Activated CD8-positive, alpha-beta T cell treated with anti-CD3 and anti-CD28 coated beads for 36 hours (primary cell): Measurements from ENCODE around the gene VENTX. TPM values are rescaled to one million over a fixed set of nuclear protein-coding genes. Genes with fewer than 3 reads are reported as not detected.
"Not testable (repeated sequence)": the region's sequence is repeated elsewhere in the genome, so short reads cannot be mapped to it uniquely, and the experiment has no call there.

ENCODE experiments used
- ATAC-seq: fragments of 200-7000 bp; cut with Tn5 transposase; one replicate; pipeline ENCODE4 v1.10.0; 2021; ENCODE audit warnings: mild to moderate bottlenecking, moderate library complexity
- CTCF ChIA-PET: fragments of 350-600 bp; sonication (Branson Sonifier 250); formaldehyde crosslinking; loops from one replicate; lab custom pipeline; 2021; ENCODE audit warnings: antibody characterized with exemption; lab: Charles Lee
- POLR2A ChIA-PET: fragments of 350-600 bp; sonication (Branson Sonifier 250); formaldehyde crosslinking; loops from one replicate; lab custom pipeline; 2021; ENCODE audit warnings: antibody characterized with exemption; lab: Charles Lee
- DNase-seq: peaks from one replicate; pipeline ENCODE4 v3.0.0-alpha.2; 2020
- H3K27ac Mint-ChIP-seq: one replicate; pipeline ENCODE4 v1.8.0; 2021; ENCODE audit warnings: mild to moderate bottlenecking, mixed read lengths
- H3K27me3 Mint-ChIP-seq: one replicate; pipeline ENCODE4 v1.8.0; 2021; ENCODE audit warnings: mixed read lengths
- H3K36me3 Mint-ChIP-seq: one replicate; pipeline ENCODE4 v1.8.0; 2021; ENCODE audit warnings: low read depth, mixed read lengths
- H3K4me1 Mint-ChIP-seq: one replicate; pipeline ENCODE4 v1.8.0; 2021; ENCODE audit warnings: low read depth, mixed read lengths
- H3K4me3 Mint-ChIP-seq: one replicate; pipeline ENCODE4 v1.8.0; 2021; ENCODE audit warnings: mild to moderate bottlenecking, moderate library complexity, mixed read lengths
- H3K9me3 Mint-ChIP-seq: one replicate; pipeline ENCODE4 v1.8.0; 2021; ENCODE audit warnings: mixed read lengths
- CTCF ChIP-seq: fragments of 200-600 bp; IDR thresholded peaks from one replicate; pipeline ENCODE4 v1.8.0; 2022; ENCODE audit warnings: antibody characterized with exemption, mild to moderate bottlenecking
- intact Hi-C: fragments of 100-400 bp; cut with micrococcal nuclease; formaldehyde crosslinking; loops from one replicate; pipeline ENCODE4 v1.10.0; 2022
- total RNA-seq, 2 experiments: library from RNA; stranded (reverse); gene quantifications; one replicate each; pipeline ENCODE4 v1.2.3, GENCODE V29; 2021

Gene VENTX
- total RNA-seq, 2 experiments from 2014 or later: 0.09 TPM; not detected in 1

- Mint-ChIP-seq H3K4me3 (peak overlapping the region; percentile 46), H3K27me3 (peaks cover 2% of the 10 kb centered on the region), H3K4me1 (peaks cover 58% of the 10 kb centered on the region), H3K27ac (no peak overlapping the region), H3K9me3 (no peaks in the 10 kb centered on the region), H3K36me3 (peaks cover 9% of the 10 kb centered on the region)
- CTCF ChIA-PET: interaction anchor here (0.9 to 2.2 kb wide), 3 partner anchors 13 to 67 kb away, joined by 3 to 6 read pairs (median 3); partner anchors contain the start of gene ADAM8
- no peak for TF ChIP-seq CTCF
- no peak for ATAC-seq
- POLR2A ChIA-PET: interaction anchor here (1.7 to 4.6 kb wide), 2 partner anchors 9 to 14 kb away, joined by 12 to 46 read pairs; partner anchors contain the start of gene ADAM8
- DNase-seq: no peak
- intact Hi-C loops: no loop called here
Observed at GRCh38 chr10:133262696-133263095, 25.0 kb downstream of the VENTX start.

- intact Hi-C loops: no loop called here
- Mint-ChIP-seq H3K27me3 (peaks cover 2% of the 10 kb centered on the region), H3K4me3 (no peak overlapping the region), H3K27ac (no peak overlapping the region), H3K4me1 (peaks cover 49% of the 10 kb centered on the region), H3K9me3 (no peaks in the 10 kb centered on the region), H3K36me3 (peaks cover 9% of the 10 kb centered on the region)
- DNase-seq (no peak), ATAC-seq (no peak)
- ChIA-PET POLR2A (interaction anchor here (1.7 to 4.6 kb wide), 2 partner anchors 8 to 13 kb away, joined by 12 to 46 read pairs; partner anchors contain the start of gene ADAM8), CTCF (interaction anchor here (1.1 to 2.2 kb wide), 3 partner anchors 12 to 120 kb away, joined by 3 to 6 read pairs (median 4); partner anchors contain the start of gene ADAM8)
- no peak for TF ChIP-seq CTCF
Observed at GRCh38 chr10:133263674-133264073, 26.0 kb downstream of the VENTX start.

GRCh38 chr10:133264461-133264860 is 26.8 kb downstream of the VENTX start:
- DNase-seq: peak; percentile 30
- Mint-ChIP-seq H3K4me3 (no peak overlapping the region), H3K36me3 (peaks cover 9% of the 10 kb centered on the region), H3K9me3 (no peaks in the 10 kb centered on the region), H3K4me1 (peaks cover 43% of the 10 kb centered on the region), H3K27ac (no peak overlapping the region), H3K27me3 (no peaks in the 10 kb centered on the region)
- POLR2A ChIA-PET: interaction anchor here (4.6 kb wide), 1 partner anchor 12 kb away, joined by 46 read pairs; the partner anchor contains the start of gene ADAM8
- intact Hi-C loops: no loop called here
- no peak for ATAC-seq
- CTCF ChIA-PET: interaction anchor here (1.1 to 2.2 kb wide), 3 partner anchors 11 to 121 kb away, joined by 3 to 6 read pairs (median 4); partner anchors contain the start of gene ADAM8
- no peak for TF ChIP-seq CTCF

GRCh38 chr10:133265052-133265451 is 27.4 kb downstream of the VENTX start:
- H3K9me3 Mint-ChIP-seq, CTCF ChIA-PET, DNase-seq, ATAC-seq, H3K27ac Mint-ChIP-seq, H3K27me3 Mint-ChIP-seq, intact Hi-C loops, H3K4me3 Mint-ChIP-seq, H3K36me3 Mint-ChIP-seq: not testable (repeated sequence)
- POLR2A ChIA-PET: interaction anchor here (1.0 kb wide), 1 partner anchor 15 kb away, joined by 3 read pairs; no protein-coding TSS in a partner anchor
- peaks cover 37% of the 10 kb centered on the region for H3K4me1 Mint-ChIP-seq

- intact Hi-C loops: no loop called here
- Mint-ChIP-seq H3K4me3 (no peak overlapping the region), H3K4me1 (peaks cover 26% of the 10 kb centered on the region), H3K36me3 (peaks cover 9% of the 10 kb centered on the region), H3K9me3 (no peaks in the 10 kb centered on the region), H3K27me3 (no peaks in the 10 kb centered on the region), H3K27ac (no peak overlapping the region)
- ChIA-PET CTCF (interaction anchor here (1.5 kb wide), 1 partner anchor 42 kb away, joined by 5 read pairs; no protein-coding TSS in a partner anchor), POLR2A (interaction anchor here (1.0 to 2.4 kb wide), 2 partner anchors 10 to 14 kb away, joined by 3 to 8 read pairs; partner anchors contain the start of gene ADAM8)
- no peak for TF ChIP-seq CTCF
- DNase-seq (no peak), ATAC-seq (no peak)
Observed at GRCh38 chr10:133266056-133266795, 28.6 kb downstream of the VENTX start.
